Measurements from ENCODE around the gene DMRTC2.

GRCh38 chr19:41866284-41866683 lies 21.4 kb downstream of the DMRTC2 start:
- TF ChIP-seq, protein P1, sequence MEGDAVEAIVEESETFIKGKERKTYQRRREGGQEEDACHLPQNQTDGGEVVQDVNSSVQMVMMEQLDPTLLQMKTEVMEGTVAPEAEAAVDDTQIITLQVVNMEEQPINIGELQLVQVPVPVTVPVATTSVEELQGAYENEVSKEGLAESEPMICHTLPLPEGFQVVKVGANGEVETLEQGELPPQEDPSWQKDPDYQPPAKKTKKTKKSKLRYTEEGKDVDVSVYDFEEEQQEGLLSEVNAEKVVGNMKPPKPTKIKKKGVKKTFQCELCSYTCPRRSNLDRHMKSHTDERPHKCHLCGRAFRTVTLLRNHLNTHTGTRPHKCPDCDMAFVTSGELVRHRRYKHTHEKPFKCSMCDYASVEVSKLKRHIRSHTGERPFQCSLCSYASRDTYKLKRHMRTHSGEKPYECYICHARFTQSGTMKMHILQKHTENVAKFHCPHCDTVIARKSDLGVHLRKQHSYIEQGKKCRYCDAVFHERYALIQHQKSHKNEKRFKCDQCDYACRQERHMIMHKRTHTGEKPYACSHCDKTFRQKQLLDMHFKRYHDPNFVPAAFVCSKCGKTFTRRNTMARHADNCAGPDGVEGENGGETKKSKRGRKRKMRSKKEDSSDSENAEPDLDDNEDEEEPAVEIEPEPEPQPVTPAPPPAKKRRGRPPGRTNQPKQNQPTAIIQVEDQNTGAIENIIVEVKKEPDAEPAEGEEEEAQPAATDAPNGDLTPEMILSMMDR (IDR thresholded peaks at IDR 0.05): no peak
- no peak for TF ChIP-seq EP300 (IDR thresholded peaks at IDR 0.05)

Measured in tibial nerve (tissue), 4 donors.